ENCODE results near the gene ZDHHC16.

- no peak for TF ChIP-seq EP300 (IDR thresholded peaks at IDR 0.05)
- TF ChIP-seq POLR2A (IDR thresholded peaks at IDR 0.05), result no peak
- no peak for TF ChIP-seq CTCF (IDR thresholded peaks at IDR 0.05)
Measured at GRCh38 chr10:97426776-97427570, 19.0 kb upstream of the ZDHHC16 start.

Data from ovary (tissue), 3 donors.